Measurements from ENCODE around the gene RNF144B.

- TF ChIP-seq CTCF (IDR thresholded peaks at IDR 0.05): no peak
- TF ChIP-seq POLR2A (IDR thresholded peaks at IDR 0.05): no peak
These were observed 44.4 kb downstream of the RNF144B start for GRCh38 chr6:18431581-18431980.
